Measurements from ENCODE around the gene GRM5.

- TF ChIP-seq CTCF (IDR thresholded peaks at IDR 0.05; ENCODE audit: low read depth, low read length) (no peak), EZH2phosphoT487 (IDR thresholded peaks at IDR 0.05; ENCODE audit: low read depth) (no peak)
Measured at GRCh38 chr11:88480223-88480622, 585.6 kb downstream of the GRM5 start.
